Measurements from ENCODE around the gene RHCG.

Gene RHCG

GRCh38 chr15:89444241-89445225 lies 51.9 kb downstream of the RHCG start:
- DNase-seq (ENCODE audit: low spot score) = no peak

- no peak for DNase-seq (ENCODE audit: low spot score)
Measured at GRCh38 chr15:89443581-89443980, 52.8 kb downstream of the RHCG start.

- no peak for DNase-seq (ENCODE audit: low spot score)
Measured at GRCh38 chr15:89442671-89443307, 53.6 kb downstream of the RHCG start.

- DNase-seq (ENCODE audit: low spot score) = no peak
Measured at GRCh38 chr15:89442155-89442554, 54.2 kb downstream of the RHCG start.

GRCh38 chr15:89441295-89441812 lies 55.0 kb downstream of the RHCG start:
- no peak for DNase-seq (ENCODE audit: low spot score)

GRCh38 chr15:89439764-89440163 lies 56.6 kb downstream of the RHCG start:
- DNase-seq (ENCODE audit: low spot score) = no peak

- DNase-seq (ENCODE audit: low spot score) = no peak
Measured at GRCh38 chr15:89436560-89437311, 59.6 kb downstream of the RHCG start.

GRCh38 chr15:89435362-89435761 lies 61.0 kb downstream of the RHCG start:
- no peak for DNase-seq (ENCODE audit: low spot score)

- no peak for DNase-seq (ENCODE audit: low spot score)
Measured at GRCh38 chr15:89433686-89434085, 62.7 kb downstream of the RHCG start.

GRCh38 chr15:89430530-89431341 lies 65.6 kb downstream of the RHCG start:
- DNase-seq (ENCODE audit: low spot score) = peak; percentile 75

GRCh38 chr15:89429986-89430385 lies 66.4 kb downstream of the RHCG start:
- no peak for DNase-seq (ENCODE audit: low spot score)

- no peak for DNase-seq (ENCODE audit: low spot score)
Measured at GRCh38 chr15:89429023-89429422, 67.4 kb downstream of the RHCG start.

- no peak for DNase-seq (ENCODE audit: low spot score)
Measured at GRCh38 chr15:89428246-89428645, 68.1 kb downstream of the RHCG start.

GRCh38 chr15:89426500-89426899 lies 69.9 kb downstream of the RHCG start:
- no peak for DNase-seq (ENCODE audit: low spot score)

GRCh38 chr15:89423981-89424380 lies 72.4 kb downstream of the RHCG start:
- no peak for DNase-seq (ENCODE audit: low spot score)

Data from CD4-positive, alpha-beta T cell treated with Interleukin-6 at 100 ng/mL for 8 hours (primary cell).